Stromal cell of bone marrow (primary cell): ENCODE measurements around the gene ACADM.
"Not testable (repeated sequence)": the region's sequence is repeated elsewhere in the genome, so short reads cannot be mapped to it uniquely, and the experiment has no call there.

Experiments
- DNase-seq: peaks from one replicate; pipeline ENCODE4 v3.0.0-alpha.2; 2012; ENCODE audit warnings: low read depth

ACADM gene

GRCh38 chr1:75795703-75796193 is 71.2 kb downstream of the ACADM start:
- no peak for DNase-seq

- DNase-seq: no peak
Observed at GRCh38 chr1:75796376-75797272, 72.1 kb downstream of the ACADM start, which contains the start of gene MSH4. Gene MSH4, plus strand, starts transcription at chr1:75796882. Its CDS starts 104 bp downstream, at chr1:75796986.

GRCh38 chr1:75797273-75797588 is 72.7 kb downstream of the ACADM start:
- no peak for DNase-seq

- no peak for DNase-seq
Observed at GRCh38 chr1:75797606-75798216, 73.2 kb downstream of the ACADM start.

GRCh38 chr1:75801480-75801879 is 77.0 kb downstream of the ACADM start:
- not testable (repeated sequence) for DNase-seq

- DNase-seq: no peak
Observed at GRCh38 chr1:75808921-75809320, 84.4 kb downstream of the ACADM start.

- not testable (repeated sequence) for DNase-seq
Observed at GRCh38 chr1:75810113-75810512, 85.6 kb downstream of the ACADM start.

GRCh38 chr1:75811211-75811981 is 86.9 kb downstream of the ACADM start:
- no peak for DNase-seq

- DNase-seq: no peak
Observed at GRCh38 chr1:75812065-75812464, 87.6 kb downstream of the ACADM start.
